ENCODE measurements around the gene NYAP2. TPM values are rescaled to one million over a fixed set of nuclear protein-coding genes. Genes with fewer than 3 reads are reported as not detected.

The NYAP2 gene
- total RNA-seq, 1 donor from 2014 or later, result not detected

GRCh38 chr2:225415341-225415740, 15.8 kb downstream of the NYAP2 start:
- Histone ChIP-seq H3K4me3 (ENCODE audit: low read depth, low read length) (no peak overlapping the region), H3K36me3 (ENCODE audit: control insufficient read depth, insufficient read depth, low read length) (no peaks in the 10 kb centered on the region), H3K27me3 (ENCODE audit: control insufficient read depth, insufficient read depth, low read length) (peaks cover 2% of the 10 kb centered on the region)
- no peak for TF ChIP-seq CTCF (IDR thresholded peaks at IDR 0.05; ENCODE audit: insufficient read depth, low read length, severe bottlenecking)
- FAIRE-seq (no peak), DNase-seq (ENCODE audit: low read depth) (no peak)

- Histone ChIP-seq H3K27me3 (ENCODE audit: control insufficient read depth, insufficient read depth, low read length) (peaks cover 2% of the 10 kb centered on the region), H3K4me3 (ENCODE audit: low read depth, low read length) (no peak overlapping the region), H3K36me3 (ENCODE audit: control insufficient read depth, insufficient read depth, low read length) (no peaks in the 10 kb centered on the region)
- no peak for TF ChIP-seq CTCF (IDR thresholded peaks at IDR 0.05; ENCODE audit: insufficient read depth, low read length, severe bottlenecking)
- FAIRE-seq (no peak), DNase-seq (ENCODE audit: low read depth) (no peak)
Observed at GRCh38 chr2:225415792-225416191, 16.3 kb downstream of the NYAP2 start.

GRCh38 chr2:225416616-225417367, 17.3 kb downstream of the NYAP2 start:
- FAIRE-seq (no peak), DNase-seq (ENCODE audit: low read depth) (no peak)
- no peaks in the 10 kb centered on the region for H3K36me3 ChIP-seq (ENCODE audit: control insufficient read depth, insufficient read depth, low read length)
- H3K27me3 ChIP-seq (ENCODE audit: control insufficient read depth, insufficient read depth, low read length), result peaks cover 2% of the 10 kb centered on the region
- H3K4me3 ChIP-seq (ENCODE audit: low read depth, low read length), result no peak overlapping the region
- no peak for TF ChIP-seq CTCF (IDR thresholded peaks at IDR 0.05; ENCODE audit: insufficient read depth, low read length, severe bottlenecking)

- FAIRE-seq (no peak), DNase-seq (ENCODE audit: low read depth) (no peak)
- Histone ChIP-seq H3K4me3 (ENCODE audit: low read depth, low read length) (no peak overlapping the region), H3K27me3 (ENCODE audit: control insufficient read depth, insufficient read depth, low read length) (peaks cover 2% of the 10 kb centered on the region), H3K36me3 (ENCODE audit: control insufficient read depth, insufficient read depth, low read length) (no peaks in the 10 kb centered on the region)
- no peak for TF ChIP-seq CTCF (IDR thresholded peaks at IDR 0.05; ENCODE audit: insufficient read depth, low read length, severe bottlenecking)
Observed at GRCh38 chr2:225419033-225419432, 19.5 kb downstream of the NYAP2 start.

- FAIRE-seq (no peak), DNase-seq (ENCODE audit: low read depth) (no peak)
- H3K27me3 ChIP-seq (ENCODE audit: control insufficient read depth, insufficient read depth, low read length), result peaks cover 2% of the 10 kb centered on the region
- no peak overlapping the region for H3K4me3 ChIP-seq (ENCODE audit: low read depth, low read length)
- no peak for TF ChIP-seq CTCF (IDR thresholded peaks at IDR 0.05; ENCODE audit: insufficient read depth, low read length, severe bottlenecking)
- H3K36me3 ChIP-seq (ENCODE audit: control insufficient read depth, insufficient read depth, low read length), result no peaks in the 10 kb centered on the region
Observed at GRCh38 chr2:225422145-225422544, 22.6 kb downstream of the NYAP2 start.

- Histone ChIP-seq H3K27me3 (ENCODE audit: control insufficient read depth, insufficient read depth, low read length) (no peaks in the 10 kb centered on the region), H3K36me3 (ENCODE audit: control insufficient read depth, insufficient read depth, low read length) (no peaks in the 10 kb centered on the region), H3K4me3 (ENCODE audit: low read depth, low read length) (no peak overlapping the region)
- TF ChIP-seq CTCF (IDR thresholded peaks at IDR 0.05; ENCODE audit: insufficient read depth, low read length, severe bottlenecking), result no peak
- DNase-seq (ENCODE audit: low read depth), result no peak
- FAIRE-seq, result no peak
Observed at GRCh38 chr2:225425284-225425683, 25.8 kb downstream of the NYAP2 start.

All from bronchial epithelial cell (primary cell).